ENCODE data around the gene RTP2. TPM values are rescaled to one million over a fixed set of nuclear protein-coding genes. Genes with fewer than 3 reads are reported as not detected.
A peak's percentile ranks its signal among the peaks of the same experiment; 100 is the strongest.

The RTP2 gene
- total RNA-seq, 1 donor from 2014 or later = not detected

DNA sequence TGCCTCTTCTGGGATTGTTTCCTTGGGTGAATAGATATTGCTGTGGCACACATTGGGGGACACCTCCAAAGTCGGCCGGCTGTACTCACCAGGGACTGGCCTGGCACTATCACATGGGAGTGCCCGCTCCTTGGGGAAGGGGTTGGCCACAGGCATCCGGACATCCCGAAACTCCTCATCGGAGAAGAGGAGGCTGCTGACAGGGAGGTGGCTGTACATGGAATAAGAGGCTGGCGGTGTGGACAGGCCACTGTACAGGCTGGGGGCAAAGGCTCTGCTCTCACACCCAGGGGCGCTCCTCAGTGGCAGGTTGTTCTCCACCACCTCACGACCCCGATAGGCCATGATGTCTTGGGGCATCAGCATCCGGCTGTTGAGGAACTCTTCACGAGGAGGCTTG lies 27.2 kb upstream of the RTP2 start:
- intact Hi-C loops (cut with DNase I) = no loop called here
- peaks cover 8% of the 10 kb centered on the region for H3K4me1 ChIP-seq
- H3K9me3 ChIP-seq = no peaks in the 10 kb centered on the region
- no peak for TF ChIP-seq POLR2AphosphoS5 (IDR thresholded peaks at IDR 0.05; ENCODE audit: insufficient read depth in 1 of 2, low read depth in 1 of 2)
- no peak for DNase-seq (ENCODE audit: extremely low spot score in 2 of 2)
- H3K27ac ChIP-seq = no peak overlapping the region
- H3K27me3 ChIP-seq = no peaks in the 10 kb centered on the region
- peaks cover 27 to 100% of the 10 kb centered on the region in 2 donors for H3K36me3 ChIP-seq
- no peak overlapping the region for H3K4me3 ChIP-seq

DNA sequence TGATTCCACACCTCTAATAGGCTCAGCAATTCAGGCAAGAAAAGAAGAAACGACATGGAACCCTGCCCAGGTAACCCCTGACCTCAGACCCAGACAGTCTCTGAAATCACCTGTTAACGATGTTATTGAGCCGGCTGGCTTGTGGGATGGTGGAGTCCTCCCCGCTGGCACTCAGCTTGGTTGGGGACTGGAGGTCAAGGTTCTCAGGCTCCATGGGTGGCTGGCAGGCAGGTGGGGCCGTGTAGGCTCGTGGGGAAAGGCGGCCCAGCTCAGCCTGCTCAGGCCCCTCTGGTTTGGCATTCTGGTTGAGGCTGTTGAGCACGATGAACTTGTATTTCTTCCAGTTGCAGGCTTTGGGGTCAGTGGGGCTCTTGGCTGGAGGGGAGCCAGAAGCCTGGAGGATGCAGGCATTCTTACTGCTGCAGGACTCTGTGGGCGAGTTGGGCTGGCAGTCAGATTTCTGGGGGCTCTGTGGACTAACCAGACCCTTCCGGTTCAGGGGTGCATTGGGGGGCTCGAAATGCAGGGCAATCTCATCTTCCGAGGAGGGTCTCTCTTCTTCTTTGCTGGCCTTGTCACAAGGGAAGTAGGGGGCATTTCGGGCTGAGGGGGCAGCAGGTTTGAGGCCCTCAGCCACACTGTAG lies 26.7 kb upstream of the RTP2 start:
- Histone ChIP-seq H3K27me3 (no peaks in the 10 kb centered on the region), H3K4me1 (peaks cover 3% of the 10 kb centered on the region), H3K9me3 (no peaks in the 10 kb centered on the region), H3K27ac (no peak overlapping the region), H3K36me3 (peaks cover 29 to 100% of the 10 kb centered on the region in 2 donors), H3K4me3 (no peak overlapping the region)
- TF ChIP-seq POLR2AphosphoS5 (IDR thresholded peaks at IDR 0.05; ENCODE audit: insufficient read depth in 1 of 2, low read depth in 1 of 2) = no peak
- TF ChIP-seq, protein P1, sequence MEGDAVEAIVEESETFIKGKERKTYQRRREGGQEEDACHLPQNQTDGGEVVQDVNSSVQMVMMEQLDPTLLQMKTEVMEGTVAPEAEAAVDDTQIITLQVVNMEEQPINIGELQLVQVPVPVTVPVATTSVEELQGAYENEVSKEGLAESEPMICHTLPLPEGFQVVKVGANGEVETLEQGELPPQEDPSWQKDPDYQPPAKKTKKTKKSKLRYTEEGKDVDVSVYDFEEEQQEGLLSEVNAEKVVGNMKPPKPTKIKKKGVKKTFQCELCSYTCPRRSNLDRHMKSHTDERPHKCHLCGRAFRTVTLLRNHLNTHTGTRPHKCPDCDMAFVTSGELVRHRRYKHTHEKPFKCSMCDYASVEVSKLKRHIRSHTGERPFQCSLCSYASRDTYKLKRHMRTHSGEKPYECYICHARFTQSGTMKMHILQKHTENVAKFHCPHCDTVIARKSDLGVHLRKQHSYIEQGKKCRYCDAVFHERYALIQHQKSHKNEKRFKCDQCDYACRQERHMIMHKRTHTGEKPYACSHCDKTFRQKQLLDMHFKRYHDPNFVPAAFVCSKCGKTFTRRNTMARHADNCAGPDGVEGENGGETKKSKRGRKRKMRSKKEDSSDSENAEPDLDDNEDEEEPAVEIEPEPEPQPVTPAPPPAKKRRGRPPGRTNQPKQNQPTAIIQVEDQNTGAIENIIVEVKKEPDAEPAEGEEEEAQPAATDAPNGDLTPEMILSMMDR (IDR thresholded peaks at IDR 0.05) = no peak
- TF ChIP-seq POLR2A (IDR thresholded peaks at IDR 0.05) = no peak
- intact Hi-C loops (cut with DNase I) = no loop called here
- DNase-seq (ENCODE audit: extremely low spot score in 2 of 2) = no peak

DNA sequence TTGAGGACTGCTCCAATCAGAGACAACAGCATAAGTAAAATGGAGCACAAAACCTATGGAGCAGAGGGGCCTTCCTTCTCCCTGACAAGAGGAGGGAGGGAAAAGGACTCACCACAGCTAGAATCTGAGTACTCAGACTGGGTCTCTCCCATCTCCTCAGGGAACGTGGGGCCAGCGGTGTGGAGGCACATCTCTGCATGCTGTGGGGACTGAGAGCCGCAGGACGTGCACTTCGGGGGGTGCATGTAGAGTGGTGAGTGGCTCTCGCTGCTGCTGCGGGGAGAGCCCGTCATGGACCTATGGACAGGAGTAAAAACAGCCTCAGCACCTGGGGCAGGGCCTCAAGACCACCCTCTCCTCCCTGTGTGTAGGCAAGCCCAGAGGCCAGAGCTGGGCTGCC lies 25.9 kb upstream of the RTP2 start:
- Histone ChIP-seq H3K27ac (no peak overlapping the region), H3K36me3 (peaks cover 29 to 100% of the 10 kb centered on the region in 2 donors), H3K9me3 (no peaks in the 10 kb centered on the region), H3K4me1 (no peaks in the 10 kb centered on the region), H3K4me3 (no peak overlapping the region), H3K27me3 (no peaks in the 10 kb centered on the region)
- peak in 1 of 2 donors; percentile 4 for TF ChIP-seq POLR2AphosphoS5 (IDR thresholded peaks at IDR 0.05; ENCODE audit: insufficient read depth in 1 of 2, low read depth in 1 of 2)
- TF ChIP-seq, protein P1 (IDR thresholded peaks at IDR 0.05) = no peak
- TF ChIP-seq POLR2A (IDR thresholded peaks at IDR 0.05) = no peak
- DNase-seq (ENCODE audit: extremely low spot score in 2 of 2) = no peak
- intact Hi-C loops (cut with DNase I) = no loop called here

DNA sequence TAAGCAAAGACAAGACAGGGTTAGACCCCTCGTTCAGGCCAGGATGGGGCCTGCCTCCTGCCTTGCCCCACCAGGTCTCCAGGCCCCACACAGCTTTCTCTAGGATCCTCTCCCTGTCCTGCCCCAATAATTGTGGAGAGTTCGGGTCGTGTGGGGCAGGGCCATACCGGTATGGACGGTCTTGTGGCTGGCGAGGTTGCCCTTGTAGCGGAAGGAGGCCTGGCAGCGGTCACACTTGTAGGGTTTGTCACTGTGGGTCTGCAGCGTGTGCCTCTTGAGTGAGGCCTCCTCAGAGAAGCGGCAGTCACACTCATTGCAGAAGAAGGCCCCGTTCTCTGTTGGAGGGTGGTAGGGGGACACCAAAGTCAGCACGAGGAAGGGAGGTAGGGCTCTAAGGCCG lies 24.2 kb upstream of the RTP2 start:
- Histone ChIP-seq H3K27ac (no peak overlapping the region), H3K4me3 (no peak overlapping the region), H3K9me3 (no peaks in the 10 kb centered on the region), H3K27me3 (no peaks in the 10 kb centered on the region), H3K36me3 (peaks cover 29 to 100% of the 10 kb centered on the region in 2 donors), H3K4me1 (no peaks in the 10 kb centered on the region)
- TF ChIP-seq POLR2AphosphoS5 (IDR thresholded peaks at IDR 0.05; ENCODE audit: insufficient read depth in 1 of 2, low read depth in 1 of 2) (peak in 1 of 2 donors; percentile 19), POLR2A (IDR thresholded peaks at IDR 0.05) (no peak)
- DNase-seq (ENCODE audit: extremely low spot score in 2 of 2) = no peak
- intact Hi-C loops (cut with DNase I) = no loop called here

DNA sequence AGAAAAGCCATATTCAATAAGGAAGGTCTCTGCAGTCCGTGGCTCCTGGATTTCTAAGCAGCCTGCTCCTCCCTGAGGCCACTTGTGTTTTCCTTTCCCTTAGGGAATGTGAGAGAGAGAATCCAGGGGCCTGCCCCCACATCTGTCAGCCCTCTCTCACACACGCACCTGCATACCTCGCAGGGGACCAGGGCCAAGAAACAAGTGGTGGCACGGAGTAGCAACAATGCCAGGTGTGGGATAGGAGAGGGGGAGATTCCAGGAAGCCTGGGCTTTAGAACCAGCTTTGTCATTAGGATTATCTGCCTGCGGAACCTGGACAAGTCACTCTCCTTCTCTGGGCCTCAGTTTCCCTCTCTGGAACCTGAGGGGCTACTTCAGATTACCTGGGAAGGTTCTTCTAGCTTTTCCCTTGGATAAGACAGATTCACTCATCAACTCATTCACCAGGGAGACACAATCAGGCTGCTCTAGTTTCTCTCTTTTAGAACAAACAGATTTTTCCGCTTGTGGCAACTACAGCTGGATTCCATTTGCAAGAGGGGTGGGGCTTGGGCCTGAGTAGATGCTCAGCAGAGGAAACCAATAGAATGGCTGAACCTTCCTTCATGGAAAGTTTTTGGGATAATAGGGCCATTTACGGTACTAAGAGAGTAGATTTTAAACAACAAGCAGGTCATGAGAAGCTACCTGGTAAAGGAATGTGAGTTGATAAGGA lies 23.5 kb upstream of the RTP2 start:
- peaks cover 29 to 100% of the 10 kb centered on the region in 2 donors for H3K36me3 ChIP-seq
- H3K4me3 ChIP-seq = no peak overlapping the region
- TF ChIP-seq, protein P1 (IDR thresholded peaks at IDR 0.05) = no peak
- no peak for TF ChIP-seq POLR2A (IDR thresholded peaks at IDR 0.05)
- TF ChIP-seq POLR2AphosphoS5 (IDR thresholded peaks at IDR 0.05; ENCODE audit: insufficient read depth in 1 of 2, low read depth in 1 of 2) = no peak
- DNase-seq (ENCODE audit: extremely low spot score in 2 of 2) = no peak
- H3K9me3 ChIP-seq = no peaks in the 10 kb centered on the region
- H3K27ac ChIP-seq = no peak overlapping the region
- H3K27me3 ChIP-seq = no peaks in the 10 kb centered on the region
- no peaks in the 10 kb centered on the region for H3K4me1 ChIP-seq
- intact Hi-C loops (cut with DNase I) = no loop called here

DNA sequence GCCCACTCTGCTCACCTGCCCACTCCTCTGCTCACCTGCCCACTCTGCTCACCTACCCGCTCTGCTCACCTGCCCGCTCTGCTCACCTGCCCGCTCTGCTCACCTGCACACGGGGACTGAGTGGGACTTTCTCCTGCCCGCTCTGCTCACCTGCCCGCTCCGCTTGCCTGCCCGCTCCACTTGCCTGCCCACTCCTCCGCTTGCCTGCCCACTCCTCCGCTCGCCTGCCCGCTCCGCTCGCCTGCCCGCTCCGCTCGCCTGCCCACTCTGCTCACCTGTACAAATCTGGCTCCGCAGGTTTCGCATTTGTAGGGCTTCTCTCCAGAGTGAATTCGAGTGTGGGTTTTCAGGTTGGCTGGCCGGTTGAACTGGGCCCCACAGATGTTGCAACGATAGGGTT lies 22.9 kb upstream of the RTP2 start:
- no peaks in the 10 kb centered on the region for H3K9me3 ChIP-seq
- no peaks in the 10 kb centered on the region for H3K4me1 ChIP-seq
- H3K36me3 ChIP-seq = peaks cover 26 to 98% of the 10 kb centered on the region in 2 donors
- H3K27me3 ChIP-seq = no peaks in the 10 kb centered on the region
- intact Hi-C loops (cut with DNase I) = no loop called here
- no peak overlapping the region for H3K27ac ChIP-seq
- H3K4me3 ChIP-seq = no peak overlapping the region
- no peak for TF ChIP-seq POLR2AphosphoS5 (IDR thresholded peaks at IDR 0.05; ENCODE audit: insufficient read depth in 1 of 2, low read depth in 1 of 2)
- TF ChIP-seq POLR2A (IDR thresholded peaks at IDR 0.05) = no peak
- TF ChIP-seq, protein P1 (IDR thresholded peaks at IDR 0.05) = no peak
- DNase-seq (ENCODE audit: extremely low spot score in 2 of 2) = no peak
